Neuronal stem cell (in vitro differentiated cells): Measurements from ENCODE around the gene IQCM.
"Not testable (repeated sequence)": the region's sequence is repeated elsewhere in the genome, so short reads cannot be mapped to it uniquely, and the experiment has no call there.

Experiments
- DNase-seq: peaks from one replicate; pipeline ENCODE4 v3.0.0-alpha.2; 2013; ENCODE audit warnings: low spot score
- H2AFZ ChIP-seq: one replicate; pipeline ENCODE4 v1.6.1; 2013; ENCODE audit warnings: mild to moderate bottlenecking, low read length, inconsistent platforms
- H2AK5ac ChIP-seq: 2 replicates; pipeline ENCODE4 v1.6.1; 2013; ENCODE audit warnings: low read depth, mild to moderate bottlenecking, inconsistent platforms, low read length, moderate library complexity, mixed read lengths
- H2BK120ac ChIP-seq: 2 replicates; pipeline ENCODE4 v1.6.1; 2013; ENCODE audit warnings: low read depth, mild to moderate bottlenecking, inconsistent platforms, low read length, moderate library complexity, mixed read lengths
- H2BK12ac ChIP-seq: one replicate; pipeline ENCODE4 v1.6.1; 2013; ENCODE audit warnings: low read length, inconsistent platforms
- H2BK15ac ChIP-seq: 2 replicates; pipeline ENCODE4 v1.6.1; 2013; ENCODE audit warnings: mild to moderate bottlenecking, low read length, inconsistent platforms, mixed read lengths
- H2BK5ac ChIP-seq: one replicate; pipeline ENCODE4 v1.6.1; 2013; ENCODE audit warnings: inconsistent platforms, mild to moderate bottlenecking, low read length, moderate library complexity
- H3K14ac ChIP-seq: one replicate; pipeline ENCODE4 v1.6.1; 2013; ENCODE audit warnings: low read length, inconsistent platforms
- H3K18ac ChIP-seq: 2 replicates; pipeline ENCODE4 v1.6.1; 2013; ENCODE audit warnings: low read length, inconsistent platforms
- H3K23ac ChIP-seq: 2 replicates; pipeline ENCODE4 v1.6.1; 2013; ENCODE audit warnings: low read depth, mild to moderate bottlenecking, mixed read lengths, low read length, inconsistent platforms; ENCODE audit not compliant: poor library complexity
- H3K27ac ChIP-seq: replicated peaks from 3 replicates; pipeline ENCODE4 v1.5.1; 2013; ENCODE audit warnings: low read length, inconsistent platforms
- H3K27me3 ChIP-seq, 3 experiments: 2 replicates each; pipeline ENCODE4 v1.6.1; 2013; ENCODE audit warnings: low read length in 3 of 3, mild to moderate bottlenecking in 2 of 3, inconsistent platforms in 1 of 3, low read depth in 1 of 3, mixed read lengths in 1 of 3, moderate library complexity in 1 of 3; ENCODE audit not compliant: control insufficient read depth in 3 of 3, insufficient read depth in 3 of 3
- H3K36me3 ChIP-seq, 2 donors: replicated peaks in 1 of 2; 2 replicates each; pipeline ENCODE4 v1.6.1; 2013; ENCODE audit warnings: low read length in 2 of 2; ENCODE audit not compliant: control insufficient read depth in 2 of 2, insufficient read depth in 2 of 2
- H3K4ac ChIP-seq: 2 replicates; pipeline ENCODE4 v1.6.1; 2013; ENCODE audit warnings: inconsistent platforms, mild to moderate bottlenecking, low read length, moderate library complexity
- H3K4me1 ChIP-seq, 2 donors: 1 replicate in 1 of 2; 2 replicates in 1 of 2; pipeline ENCODE4 v1.6.1; 2013; ENCODE audit warnings: low read length in 2 of 2, low read depth in 1 of 2; ENCODE audit not compliant: control insufficient read depth in 2 of 2, insufficient read depth in 1 of 2
- H3K4me2 ChIP-seq: one replicate; pipeline ENCODE4 v1.6.1; 2013; ENCODE audit warnings: mild to moderate bottlenecking, low read length, inconsistent platforms; ENCODE audit not compliant: insufficient read depth, poor library complexity, severe bottlenecking
- H3K4me3 ChIP-seq, 2 donors: 2 replicates each; pipeline ENCODE4 v1.5.1; 2013; ENCODE audit warnings: low read length in 2 of 2, mild to moderate bottlenecking in 2 of 2, inconsistent platforms in 1 of 2, moderate library complexity in 1 of 2
- H3K79me1 ChIP-seq: one replicate; pipeline ENCODE4 v1.6.1; 2013; ENCODE audit warnings: low read depth, mild to moderate bottlenecking, inconsistent platforms, low read length, moderate library complexity
- H3K9ac ChIP-seq: one replicate; pipeline ENCODE4 v1.6.1; 2013; ENCODE audit warnings: mild to moderate bottlenecking, low read depth, low read length, inconsistent platforms; ENCODE audit not compliant: poor library complexity
- H3K9me3 ChIP-seq, 2 donors: replicated peaks in 1 of 2; 2 replicates each; pipeline versions ENCODE3 to v1.6.1; 2013; ENCODE audit warnings: low read length in 2 of 2, mild to moderate bottlenecking in 2 of 2, inconsistent platforms in 1 of 2, low read depth in 1 of 2, mixed read lengths in 1 of 2, moderate library complexity in 1 of 2; ENCODE audit not compliant: control insufficient read depth in 2 of 2, insufficient read depth in 1 of 2
- H4K8ac ChIP-seq: one replicate; pipeline ENCODE4 v1.6.1; 2013; ENCODE audit warnings: low read depth, mild to moderate bottlenecking, inconsistent platforms, low read length, moderate library complexity
- H4K91ac ChIP-seq: one replicate; pipeline ENCODE4 v1.6.1; 2013; ENCODE audit warnings: low read length, low read depth, mild to moderate bottlenecking, inconsistent platforms; ENCODE audit not compliant: poor library complexity
- WGBS, 2 donors: extraction: QIAGEN DNeasy Blood & Tissue Kit; methylation state at CpG; one replicate each; pipeline ENCODE4 v1.1.7; 2013; ENCODE audit warnings: missing lambda C conversion rate in 2 of 2, mixed read lengths in 1 of 2; ENCODE audit not compliant: insufficient read length in 2 of 2, insufficient replicate concordance in 1 of 2; ENCODE audit errors: extremely low coverage in 2 of 2; 5-methylcytosine and 5-hydroxymethylcytosine counted together

The IQCM gene

GRCh38 chr4:149512501-149512900, 303.1 kb downstream of the IQCM start:
- no peak overlapping the region for H3K4me3 ChIP-seq

GRCh38 chr4:149511558-149512298, 303.9 kb downstream of the IQCM start:
- Histone ChIP-seq H2BK5ac (no peak overlapping the region), H3K4me1 (no peaks in the 10 kb centered on the region), H3K14ac (no peak overlapping the region), H3K18ac (no peak overlapping the region), H3K27ac (no peak overlapping the region), H2AK5ac (no peak overlapping the region), H2AFZ (no peak overlapping the region), H3K23ac (no peak overlapping the region), H3K9me3 (no peaks in the 10 kb centered on the region), H3K27me3 (no peaks in the 10 kb centered on the region), H4K91ac (no peak overlapping the region), H3K4me2 (no peak overlapping the region), H2BK15ac (no peak overlapping the region), H3K9ac (no peak overlapping the region), H4K8ac (no peak overlapping the region), H3K79me1 (no peaks in the 10 kb centered on the region), H3K4ac (no peak overlapping the region), H2BK120ac (no peak overlapping the region), H2BK12ac (no peak overlapping the region), H3K36me3 (no peaks in the 10 kb centered on the region), H3K4me3 (no peak overlapping the region)
- WGBS, 2 donors: no CpG with 5 or more reads among the region's 2 CpGs
- no peak for DNase-seq

More at GRCh38 chr4:149512501-149512900, 303.1 kb downstream of the IQCM start:
- Histone ChIP-seq H3K36me3 (no peaks in the 10 kb centered on the region), H3K14ac (no peak overlapping the region), H3K18ac (no peak overlapping the region), H2BK15ac (no peak overlapping the region), H2BK120ac (no peak overlapping the region), H3K4me1 (no peaks in the 10 kb centered on the region), H3K79me1 (no peaks in the 10 kb centered on the region), H2BK12ac (no peak overlapping the region), H2AFZ (no peak overlapping the region), H2BK5ac (no peak overlapping the region), H3K23ac (no peak overlapping the region), H3K27ac (no peak overlapping the region), H3K9me3 (no peaks in the 10 kb centered on the region), H3K9ac (no peak overlapping the region), H2AK5ac (no peak overlapping the region), H4K8ac (no peak overlapping the region), H3K4me2 (no peak overlapping the region), H4K91ac (no peak overlapping the region), H3K27me3 (no peaks in the 10 kb centered on the region), H3K4ac (no peak overlapping the region)
- no CpG with 5 or more reads among the region's 1 CpG for WGBS, 2 donors
- DNase-seq: no peak

GRCh38 chr4:149507309-149507708, 308.3 kb downstream of the IQCM start:
- not testable (repeated sequence) for H2AFZ ChIP-seq, H2BK5ac ChIP-seq, H4K91ac ChIP-seq, H3K18ac ChIP-seq, H2BK120ac ChIP-seq, H3K4ac ChIP-seq, H3K9me3 ChIP-seq, DNase-seq, H2BK12ac ChIP-seq, H2BK15ac ChIP-seq, H3K36me3 ChIP-seq, H3K23ac ChIP-seq, H2AK5ac ChIP-seq, H3K27ac ChIP-seq, H3K79me1 ChIP-seq, H3K4me3 ChIP-seq, H3K4me2 ChIP-seq, H3K27me3 ChIP-seq, H3K4me1 ChIP-seq, H4K8ac ChIP-seq, H3K14ac ChIP-seq, H3K9ac ChIP-seq
- WGBS, 2 donors: no CpG with 5 or more reads among the region's 1 CpG

GRCh38 chr4:149500806-149501205, 314.8 kb downstream of the IQCM start:
- Histone ChIP-seq H3K27ac (no peak overlapping the region), H3K4me3 (no peak overlapping the region), H3K4me1 (no peaks in the 10 kb centered on the region), H2AFZ (no peak overlapping the region), H3K4me2 (no peak overlapping the region), H2BK120ac (no peak overlapping the region), H3K14ac (no peak overlapping the region), H3K9ac (no peak overlapping the region), H2BK12ac (no peak overlapping the region), H3K4ac (no peak overlapping the region), H3K79me1 (no peaks in the 10 kb centered on the region), H3K36me3 (no peaks in the 10 kb centered on the region), H4K8ac (no peak overlapping the region), H3K9me3 (no peaks in the 10 kb centered on the region), H2BK15ac (no peak overlapping the region), H3K27me3 (no peaks in the 10 kb centered on the region), H2BK5ac (no peak overlapping the region), H3K23ac (no peak overlapping the region), H4K91ac (no peak overlapping the region), H2AK5ac (no peak overlapping the region), H3K18ac (no peak overlapping the region)
- DNase-seq: no peak
- no CpG with 5 or more reads among the region's 2 CpGs for WGBS, 2 donors
